GM12878 (cell line): Measurements from ENCODE around the gene ZC3H7B. TPM values are rescaled to one million over a fixed set of nuclear protein-coding genes. Genes with fewer than 3 reads are reported as not detected.

Experiments
- ATF2 ChIP-seq: IDR thresholded peaks from 2 replicates; pipeline ENCODE4 v1.6.1; 2012; ENCODE audit warnings: low read length, inconsistent platforms
- ATF7 ChIP-seq: fragments of 450-650 bp; IDR thresholded peaks from 2 replicates; pipeline ENCODE4 v1.6.1; 2016; ENCODE audit warnings: low read depth, mild to moderate bottlenecking
- BCL3 ChIP-seq: IDR thresholded peaks from 2 replicates; pipeline ENCODE4 v1.6.1; 2011; ENCODE audit warnings: borderline replicate concordance, low read depth, mild to moderate bottlenecking, moderate library complexity, low read length; ENCODE audit not compliant: insufficient read depth, poor library complexity, severe bottlenecking
- BCLAF1 ChIP-seq: fragments of 450-650 bp; IDR thresholded peaks from 2 replicates; pipeline ENCODE4 v1.6.1; 2017; ENCODE audit warnings: antibody characterized with exemption, mild to moderate bottlenecking, moderate library complexity
- E2F4 ChIP-seq: IDR thresholded peaks from 2 replicates; pipeline ENCODE4 v1.6.1; 2012; ENCODE audit warnings: low read depth, low read length, improper control_type of control experiment
- FOXK2 ChIP-seq: fragments of 450-650 bp; IDR thresholded peaks from 2 replicates; pipeline ENCODE4 v1.6.1; 2017; ENCODE audit warnings: mild to moderate bottlenecking, moderate library complexity
- HCFC1 ChIP-seq: fragments of 150-350 bp; IDR thresholded peaks from 2 replicates; pipeline ENCODE4 v1.6.1; 2014; ENCODE audit warnings: low read length
- IRF3 ChIP-seq: fragments of 450-650 bp; IDR thresholded peaks from 2 replicates; pipeline ENCODE4 v1.6.1; 2014; ENCODE audit warnings: mild to moderate bottlenecking
- NBN ChIP-seq: fragments of 450-650 bp; IDR thresholded peaks from 2 replicates; pipeline ENCODE4 v1.6.1; 2016
- PAX5 ChIP-seq: IDR thresholded peaks from 2 replicates; pipeline ENCODE4 v1.6.1; 2011; ENCODE audit warnings: low read depth, low read length, borderline replicate concordance
- PAX8 ChIP-seq: fragments of 450-650 bp; IDR thresholded peaks from 2 replicates; pipeline ENCODE4 v1.6.1; 2017; ENCODE audit warnings: mild to moderate bottlenecking, moderate library complexity
- POLR2A ChIP-seq: IDR thresholded peaks from 2 replicates; pipeline ENCODE4 v1.6.1; 2011; ENCODE audit warnings: low read depth, mild to moderate bottlenecking, low read length
- POLR2AphosphoS2 ChIP-seq: IDR thresholded peaks from 2 replicates; pipeline ENCODE4 v1.6.1; 2011; ENCODE audit warnings: low read depth, mild to moderate bottlenecking, low read length, improper control_type of control experiment, moderate library complexity
- POLR2AphosphoS5 ChIP-seq: IDR thresholded peaks from 2 replicates; pipeline ENCODE4 v1.6.1; 2011; ENCODE audit warnings: mild to moderate bottlenecking, low read length, inconsistent platforms
- RAD51 ChIP-seq: fragments of 450-650 bp; IDR thresholded peaks from 2 replicates; pipeline ENCODE4 v1.6.1; 2016; ENCODE audit warnings: moderate library complexity, mild to moderate bottlenecking, inconsistent platforms
- RB1 ChIP-seq: fragments of 450-650 bp; formaldehyde crosslinking; IDR thresholded peaks from 2 replicates; pipeline ENCODE4 v1.6.1; 2017; ENCODE audit warnings: mild to moderate bottlenecking, borderline replicate concordance
- RELA ChIP-seq: fragments of 450-650 bp; IDR thresholded peaks from 2 replicates; pipeline ENCODE4 v1.8.0; 2014; ENCODE audit warnings: borderline replicate concordance; ENCODE audit not compliant: partially characterized antibody
- RFX5 ChIP-seq: IDR thresholded peaks from 2 replicates; pipeline ENCODE4 v1.6.1; 2011; ENCODE audit warnings: low read depth, low read length, improper control_type of control experiment
- SIN3A ChIP-seq: IDR thresholded peaks from 2 replicates; pipeline ENCODE4 v1.6.1; 2012; ENCODE audit warnings: low read depth, low read length, improper control_type of control experiment
- SMARCA5 ChIP-seq: fragments of 450-650 bp; IDR thresholded peaks from 2 replicates; pipeline ENCODE4 v1.6.1; 2017; ENCODE audit warnings: mild to moderate bottlenecking
- STAT3 ChIP-seq: IDR thresholded peaks from 2 replicates; pipeline ENCODE4 v1.6.1; 2011; ENCODE audit warnings: low read depth, low read length, improper control_type of control experiment
- SUPT20H ChIP-seq: IDR thresholded peaks from 2 replicates; pipeline ENCODE4 v1.6.1; 2011; ENCODE audit warnings: low read depth, mild to moderate bottlenecking, low read length, moderate library complexity, borderline replicate concordance; ENCODE audit not compliant: control insufficient read depth
- TCF12 ChIP-seq: IDR thresholded peaks from 2 replicates; pipeline ENCODE4 v1.6.1; 2011; ENCODE audit warnings: low read depth, mild to moderate bottlenecking, low read length
- TCF3 ChIP-seq: IDR thresholded peaks from 2 replicates; pipeline ENCODE4 v1.6.1; 2012; ENCODE audit warnings: low read depth, mild to moderate bottlenecking, low read length, borderline replicate concordance; ENCODE audit not compliant: insufficient read depth
- WRNIP1 ChIP-seq: IDR thresholded peaks from 2 replicates; pipeline ENCODE4 v1.6.1; 2011; ENCODE audit warnings: low read depth, low read length, improper control_type of control experiment, borderline replicate concordance
- YBX1 ChIP-seq: fragments of 450-650 bp; IDR thresholded peaks from 2 replicates; pipeline ENCODE4 v1.6.1; 2016; ENCODE audit warnings: antibody characterized with exemption
- ZNF384 ChIP-seq: IDR thresholded peaks from 2 replicates; pipeline ENCODE4 v1.6.1; 2012; ENCODE audit warnings: low read depth, mild to moderate bottlenecking, low read length, improper control_type of control experiment, borderline replicate concordance
- polyA plus RNA-seq, 11 experiments: library from polyadenylated mRNA; depleted of rRNA in 4 of 11; unstranded in 6 of 11; stranded (reverse) in 5 of 11; fragments of >200 nt; fragmentation: Nextera tagmentation in 4 of 11; fragmentation: Illumina TruSeq in 1 of 11; extraction: Ambion mirVana in 4 of 11; extraction: Trizol in 1 of 11; gene quantifications; 1 replicate in 1 of 11; 2 replicates in 10 of 11; pipeline versions ENCODE4 v1.2.1 to v1.2.3, GENCODE V29; 2011 to 2016; ENCODE audit warnings: inconsistent platforms in 2 of 11, missing spikeins in 2 of 11, low read depth in 1 of 11
- total RNA-seq, 4 experiments: library from RNA; depleted of rRNA in 3 of 4; stranded (reverse); fragments of >200 nt in 3 of 4; fragmentation: Illumina TruSeq in 1 of 4; extraction: Trizol in 1 of 4; gene quantifications; 2 replicates each; pipeline versions ENCODE4 v1.2.1 to v1.2.3, GENCODE V29; 2013 to 2021

The ZC3H7B gene
- total and polyA plus RNA-seq, 10 of the 15 experiments (the other 5 are each of a cell fraction or from before 2014, with no cell fraction given) = 0.26 to 52.3 (median 22.4) TPM

- peak; percentile 72 for TF ChIP-seq BCL3
- TF ChIP-seq E2F4 = no peak
- TF ChIP-seq ATF2 = no peak; the same call in 1 of the 2 replicates
- peak; percentile 62; the same call in 1 of the 2 replicates for TF ChIP-seq PAX5
- TF ChIP-seq ZNF384 = no peak
- no peak for TF ChIP-seq POLR2AphosphoS5
- no peak for TF ChIP-seq POLR2AphosphoS2
- TF ChIP-seq WRNIP1 = no peak
- no peak for TF ChIP-seq STAT3
- no peak for TF ChIP-seq TCF3
- TF ChIP-seq YBX1 = no peak
- no peak for TF ChIP-seq RAD51
- TF ChIP-seq SUPT20H = no peak
- no peak; the same call in 1 of the 2 replicates for TF ChIP-seq ATF7
- TF ChIP-seq PAX8 = no peak
- TF ChIP-seq RFX5 = no peak
- TF ChIP-seq POLR2A = peak; percentile 68
- no peak for TF ChIP-seq NBN
- no peak for TF ChIP-seq FOXK2
- no peak for TF ChIP-seq BCLAF1
- no peak for TF ChIP-seq RELA
- TF ChIP-seq SIN3A = no peak
- TF ChIP-seq IRF3 = no peak
- peak; percentile 39; the same call in 1 of the 2 replicates for TF ChIP-seq SMARCA5
- no peak for TF ChIP-seq HCFC1
- no peak for TF ChIP-seq RB1
- no peak for TF ChIP-seq TCF12
Measured at GRCh38 chr22:41405588-41405987, 104.3 kb downstream of the ZC3H7B start (continued).
